ENCODE measurements around the gene ATP8A1. TPM values are rescaled to one million over a fixed set of nuclear protein-coding genes. Genes with fewer than 3 reads are reported as not detected.

ATP8A1 gene
- total RNA-seq, 4 donors from 2014 or later = 10.5 to 37.0 (median 16.4) TPM

- no peak for DNase-seq (ENCODE audit: low spot score)
- no peak for ATAC-seq (ENCODE audit: low FRiP score)
- TF ChIP-seq, protein P1, sequence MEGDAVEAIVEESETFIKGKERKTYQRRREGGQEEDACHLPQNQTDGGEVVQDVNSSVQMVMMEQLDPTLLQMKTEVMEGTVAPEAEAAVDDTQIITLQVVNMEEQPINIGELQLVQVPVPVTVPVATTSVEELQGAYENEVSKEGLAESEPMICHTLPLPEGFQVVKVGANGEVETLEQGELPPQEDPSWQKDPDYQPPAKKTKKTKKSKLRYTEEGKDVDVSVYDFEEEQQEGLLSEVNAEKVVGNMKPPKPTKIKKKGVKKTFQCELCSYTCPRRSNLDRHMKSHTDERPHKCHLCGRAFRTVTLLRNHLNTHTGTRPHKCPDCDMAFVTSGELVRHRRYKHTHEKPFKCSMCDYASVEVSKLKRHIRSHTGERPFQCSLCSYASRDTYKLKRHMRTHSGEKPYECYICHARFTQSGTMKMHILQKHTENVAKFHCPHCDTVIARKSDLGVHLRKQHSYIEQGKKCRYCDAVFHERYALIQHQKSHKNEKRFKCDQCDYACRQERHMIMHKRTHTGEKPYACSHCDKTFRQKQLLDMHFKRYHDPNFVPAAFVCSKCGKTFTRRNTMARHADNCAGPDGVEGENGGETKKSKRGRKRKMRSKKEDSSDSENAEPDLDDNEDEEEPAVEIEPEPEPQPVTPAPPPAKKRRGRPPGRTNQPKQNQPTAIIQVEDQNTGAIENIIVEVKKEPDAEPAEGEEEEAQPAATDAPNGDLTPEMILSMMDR (IDR thresholded peaks at IDR 0.05) = no peak
These were observed 82.0 kb downstream of the ATP8A1 start for GRCh38 chr4:42574870-42575430.

DNA sequence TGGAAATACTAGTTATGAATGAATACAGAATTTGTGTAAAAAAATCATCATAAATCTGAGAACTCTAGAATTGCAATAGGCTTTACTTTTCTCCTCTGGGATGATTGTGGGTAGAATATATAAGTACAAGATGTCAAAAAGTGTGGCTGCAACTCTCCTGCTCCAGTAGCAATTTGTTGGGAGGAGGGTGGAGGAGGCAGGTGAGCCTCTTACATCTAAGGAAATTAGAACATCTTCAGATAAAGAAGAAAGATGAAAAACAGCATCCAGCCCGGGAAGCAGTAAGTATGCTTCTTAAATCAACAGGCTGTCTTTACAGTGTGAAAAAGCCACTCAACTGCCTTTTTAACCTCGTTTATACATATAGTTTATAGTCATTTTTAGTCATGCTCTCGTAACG is 83.7 kb downstream of the ATP8A1 start:
- TF ChIP-seq, protein P1 (IDR thresholded peaks at IDR 0.05) = no peak
- DNase-seq (ENCODE audit: low spot score) (no peak), ATAC-seq (ENCODE audit: low FRiP score) (no peak)

- DNase-seq (ENCODE audit: low spot score) (no peak), ATAC-seq (ENCODE audit: low FRiP score) (peak; percentile 60)
- TF ChIP-seq, protein P1 (IDR thresholded peaks at IDR 0.05) = no peak
These were observed 86.7 kb downstream of the ATP8A1 start for GRCh38 chr4:42570221-42570620.

DNA sequence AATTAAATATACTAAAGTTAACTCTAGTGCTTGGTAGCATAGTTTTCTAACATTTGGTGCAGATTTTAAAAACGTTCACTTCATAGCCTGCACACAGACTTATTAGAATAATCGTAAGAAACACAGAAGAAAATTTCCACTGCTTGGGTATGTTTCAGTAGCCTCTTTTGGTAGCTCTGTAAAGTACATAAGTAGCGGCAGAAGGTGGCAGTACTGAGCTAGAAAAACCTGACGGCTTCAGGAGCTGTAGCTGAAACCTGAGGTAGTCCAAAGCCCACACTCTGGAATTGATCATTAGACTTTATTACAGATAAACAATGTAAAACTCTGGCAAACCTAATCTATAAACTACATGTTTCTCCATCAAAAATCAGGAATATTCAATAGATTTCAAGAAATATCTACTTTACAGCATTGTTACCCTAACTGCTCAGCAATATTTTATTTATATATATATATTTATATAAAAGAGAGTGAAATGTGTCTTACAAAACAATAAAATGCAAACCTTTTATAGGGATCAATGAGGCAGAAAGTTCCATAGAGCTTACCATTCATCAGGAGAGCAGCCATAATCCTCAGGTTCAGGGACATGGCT is 88.2 kb downstream of the ATP8A1 start:
- ATAC-seq (ENCODE audit: low FRiP score) (peak; percentile 83), DNase-seq (ENCODE audit: low spot score) (peak; percentile 32)
- TF ChIP-seq, protein P1 (IDR thresholded peaks at IDR 0.05) = no peak

GRCh38 chr4:42566835-42567234 is 90.1 kb downstream of the ATP8A1 start:
- no peak for DNase-seq (ENCODE audit: low spot score)
- ATAC-seq (ENCODE audit: low FRiP score) = no peak
- TF ChIP-seq, protein P1 (IDR thresholded peaks at IDR 0.05) = no peak

- no peak for DNase-seq (ENCODE audit: low spot score)
- TF ChIP-seq, protein P1 (IDR thresholded peaks at IDR 0.05) = no peak
- no peak for ATAC-seq (ENCODE audit: low FRiP score)
These were observed 94.9 kb downstream of the ATP8A1 start for GRCh38 chr4:42562016-42562415.

DNA sequence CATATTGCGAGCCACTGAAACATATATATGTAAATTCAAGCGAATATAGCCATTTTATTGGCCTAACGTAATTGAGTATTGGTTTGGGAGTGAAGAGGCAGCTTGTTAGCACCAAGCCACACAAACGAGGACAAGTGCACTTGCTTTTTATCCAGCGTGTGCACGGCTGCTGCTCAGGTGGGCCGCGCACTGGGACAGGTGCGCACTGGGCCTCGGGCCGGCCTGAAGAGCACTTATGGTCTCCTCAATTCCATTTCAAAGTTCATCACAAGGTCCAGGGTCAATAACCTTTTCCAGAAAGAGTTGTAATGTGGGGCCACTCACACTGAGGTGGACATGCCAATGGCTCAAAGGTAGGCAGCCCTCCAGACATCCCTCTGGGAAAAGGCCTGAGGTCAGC is 95.9 kb downstream of the ATP8A1 start:
- DNase-seq (ENCODE audit: low spot score) (no peak), ATAC-seq (ENCODE audit: low FRiP score) (no peak)
- TF ChIP-seq, protein P1 (IDR thresholded peaks at IDR 0.05) = no peak
